Prostate gland (tissue), 2 donors: ENCODE measurements around the gene GPR179.

Source experiments
- CTCF ChIP-seq, 4 experiments: fragments of 200-600 bp in 2 of 4; fragments of 450-650 bp in 2 of 4; sonication (generic) in 2 of 4; IDR thresholded peaks; 1 replicate in 3 of 4; 2 replicates in 1 of 4; pipeline ENCODE4 v1.5.1; 2016 to 2019; ENCODE audit warnings: antibody characterized with exemption in 4 of 4, mild to moderate bottlenecking in 2 of 4, moderate library complexity in 2 of 4
- POLR2A ChIP-seq: fragments of 450-650 bp; IDR thresholded peaks from one replicate; pipeline ENCODE4 v1.6.1; 2016; ENCODE audit warnings: antibody characterized with exemption, mild to moderate bottlenecking

DNA sequence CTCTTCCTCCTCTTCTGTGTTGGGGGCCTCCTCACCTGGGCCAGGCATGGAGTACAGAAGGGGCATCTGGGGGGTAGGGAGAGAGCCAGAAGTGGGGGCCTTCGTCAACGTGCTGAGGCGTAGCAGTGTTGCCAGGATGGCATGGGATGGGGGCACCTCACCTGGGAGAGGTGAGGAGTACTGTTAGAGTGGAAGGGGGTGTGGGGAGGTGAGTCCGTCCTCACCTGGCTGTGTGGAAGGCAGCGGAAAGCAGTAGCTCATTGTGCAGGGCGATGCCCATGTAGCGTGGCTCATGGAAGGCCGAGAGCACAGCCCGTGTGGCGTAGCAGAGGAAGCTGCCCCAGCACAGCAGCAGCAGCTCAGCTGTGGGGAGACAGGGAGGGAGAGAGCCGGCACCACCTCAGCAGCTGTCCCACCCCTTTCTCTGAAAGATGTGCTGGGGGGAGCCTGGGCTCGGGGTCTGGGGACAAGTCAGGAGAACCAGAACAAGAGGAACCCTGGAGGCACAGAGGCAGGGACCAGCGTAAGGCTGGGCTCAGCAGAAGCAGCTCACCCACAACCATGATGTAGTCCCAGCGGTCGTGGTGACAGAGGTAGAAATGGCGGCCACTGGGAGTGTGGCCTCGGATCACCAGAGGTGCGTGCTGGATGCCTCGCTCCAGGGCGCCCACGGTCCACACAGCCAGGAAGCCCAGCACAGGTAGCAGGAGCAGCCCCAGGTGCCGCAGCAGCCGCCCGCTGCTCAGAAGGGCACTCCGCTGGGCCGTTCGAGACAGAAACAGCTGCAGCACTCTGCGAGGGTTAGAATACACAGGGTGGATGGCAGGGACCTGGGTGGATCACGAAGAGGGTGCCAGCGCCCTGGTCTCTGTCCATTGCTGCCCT is 9.0 kb downstream of the GPR179 start:
- no peak for TF ChIP-seq POLR2A
- no peak for TF ChIP-seq CTCF (IDR thresholded peaks at IDR 0.05)
